ENCODE data around the gene PRKN.

Gene PRKN

DNA sequence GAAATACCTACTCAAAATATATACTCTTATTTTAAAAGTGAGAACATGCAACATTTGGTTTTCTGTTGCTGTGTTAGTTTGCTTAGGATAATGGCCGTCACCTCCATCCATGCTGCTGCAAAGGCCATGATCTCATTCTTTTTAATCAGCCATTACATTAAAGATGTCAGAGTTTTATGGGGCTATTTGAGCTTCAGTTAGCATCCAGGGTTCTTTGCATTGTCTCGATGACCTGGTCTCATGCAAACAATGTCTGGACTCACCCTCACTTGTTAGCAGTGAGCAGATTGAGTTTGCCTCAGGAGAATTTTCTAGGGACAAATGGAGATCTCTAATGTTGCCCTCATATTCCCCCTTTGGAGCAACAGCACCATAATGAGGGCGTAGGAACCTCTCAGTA lies 995.0 kb downstream of the PRKN start:
- Histone ChIP-seq H3K4me2 (ENCODE audit: insufficient read depth, low read length) (no peak overlapping the region), H3K27ac (ENCODE audit: low read length) (no peak overlapping the region), H3K4me3 (ENCODE audit: low read depth in 1 of 2, low read length in 2 of 2) (no peak overlapping the region), H2AFZ (ENCODE audit: low read depth, low read length) (no peak overlapping the region), H4K20me1 (ENCODE audit: insufficient read depth, low read length) (no peaks in the 10 kb centered on the region), H3K79me2 (ENCODE audit: insufficient read depth, low read length) (no peaks in the 10 kb centered on the region), H3K27me3 (ENCODE audit: insufficient read depth, low read length, poor library complexity) (no peaks in the 10 kb centered on the region), H3K36me3 (ENCODE audit: insufficient read depth, low read length) (no peaks in the 10 kb centered on the region), H3K4me1 (ENCODE audit: insufficient read depth, low read length) (no peaks in the 10 kb centered on the region), H3K9me3 (ENCODE audit: insufficient read depth, low read length, severe bottlenecking) (no peaks in the 10 kb centered on the region), H3K9ac (ENCODE audit: low read depth, low read length) (no peak overlapping the region)
- ATAC-seq (ENCODE audit: insufficient read depth, low read depth) (no peak), DNase-seq (no peak)
- no peak for TF ChIP-seq EZH2 (IDR thresholded peaks at IDR 0.05; ENCODE audit: borderline replicate concordance, low read depth, low read length, severe bottlenecking)
- TF ChIP-seq, protein P1, sequence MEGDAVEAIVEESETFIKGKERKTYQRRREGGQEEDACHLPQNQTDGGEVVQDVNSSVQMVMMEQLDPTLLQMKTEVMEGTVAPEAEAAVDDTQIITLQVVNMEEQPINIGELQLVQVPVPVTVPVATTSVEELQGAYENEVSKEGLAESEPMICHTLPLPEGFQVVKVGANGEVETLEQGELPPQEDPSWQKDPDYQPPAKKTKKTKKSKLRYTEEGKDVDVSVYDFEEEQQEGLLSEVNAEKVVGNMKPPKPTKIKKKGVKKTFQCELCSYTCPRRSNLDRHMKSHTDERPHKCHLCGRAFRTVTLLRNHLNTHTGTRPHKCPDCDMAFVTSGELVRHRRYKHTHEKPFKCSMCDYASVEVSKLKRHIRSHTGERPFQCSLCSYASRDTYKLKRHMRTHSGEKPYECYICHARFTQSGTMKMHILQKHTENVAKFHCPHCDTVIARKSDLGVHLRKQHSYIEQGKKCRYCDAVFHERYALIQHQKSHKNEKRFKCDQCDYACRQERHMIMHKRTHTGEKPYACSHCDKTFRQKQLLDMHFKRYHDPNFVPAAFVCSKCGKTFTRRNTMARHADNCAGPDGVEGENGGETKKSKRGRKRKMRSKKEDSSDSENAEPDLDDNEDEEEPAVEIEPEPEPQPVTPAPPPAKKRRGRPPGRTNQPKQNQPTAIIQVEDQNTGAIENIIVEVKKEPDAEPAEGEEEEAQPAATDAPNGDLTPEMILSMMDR (IDR thresholded peaks at IDR 0.05; ENCODE audit: borderline replicate concordance, extremely low read depth, low read length, poor library complexity, severe bottlenecking) = no peak

DNA sequence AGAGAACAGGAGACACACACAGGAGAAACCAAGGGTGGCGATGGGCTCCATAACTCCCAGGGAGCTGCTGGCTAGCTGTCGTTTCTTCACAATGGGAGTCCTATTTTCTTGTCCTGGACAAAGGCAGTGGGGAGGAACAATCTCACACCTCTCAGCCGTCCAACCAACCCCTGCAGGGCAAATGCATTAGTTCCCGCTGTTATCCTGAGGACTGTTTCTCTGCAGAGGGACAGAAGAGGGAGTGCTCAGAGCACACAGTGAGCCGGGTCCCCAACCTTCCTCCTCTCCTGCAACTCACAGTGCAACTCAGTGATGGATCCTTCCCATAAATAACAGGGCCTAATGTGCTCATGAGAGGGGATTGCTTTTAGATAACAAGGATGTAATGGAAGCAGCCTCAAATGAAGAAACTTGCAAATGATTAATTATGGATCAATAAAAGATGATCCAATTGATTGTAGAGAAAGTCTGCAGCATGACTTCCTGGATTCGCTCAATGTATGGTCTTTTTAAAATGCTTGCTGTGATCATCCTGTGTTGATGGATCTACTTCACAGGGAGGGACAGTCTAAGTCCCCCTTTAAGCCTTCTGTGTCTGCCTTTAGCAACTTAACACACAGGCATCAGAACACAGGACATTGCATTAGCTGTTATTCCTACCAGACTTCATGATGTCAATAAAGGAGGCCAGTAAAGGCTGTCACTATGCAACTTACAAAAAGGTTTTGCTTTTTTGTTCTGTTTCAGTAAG lies 1000.3 kb downstream of the PRKN start:
- H2AFZ ChIP-seq (ENCODE audit: low read depth, low read length) = no peak overlapping the region
- H3K4me2 ChIP-seq (ENCODE audit: insufficient read depth, low read length) = no peak overlapping the region
- no peaks in the 10 kb centered on the region for H3K27me3 ChIP-seq (ENCODE audit: insufficient read depth, low read length, poor library complexity)
- DNase-seq = no peak
- H3K4me3 ChIP-seq (ENCODE audit: low read depth in 1 of 2, low read length in 2 of 2) = no peak overlapping the region
- H3K4me1 ChIP-seq (ENCODE audit: insufficient read depth, low read length) = no peaks in the 10 kb centered on the region
- no peaks in the 10 kb centered on the region for H3K79me2 ChIP-seq (ENCODE audit: insufficient read depth, low read length)
- no peak overlapping the region for H3K9ac ChIP-seq (ENCODE audit: low read depth, low read length)
- no peaks in the 10 kb centered on the region for H3K36me3 ChIP-seq (ENCODE audit: insufficient read depth, low read length)
- TF ChIP-seq, protein P1 (IDR thresholded peaks at IDR 0.05; ENCODE audit: borderline replicate concordance, extremely low read depth, low read length, poor library complexity, severe bottlenecking) = no peak
- TF ChIP-seq EZH2 (IDR thresholded peaks at IDR 0.05; ENCODE audit: borderline replicate concordance, low read depth, low read length, severe bottlenecking) = no peak
- ATAC-seq (ENCODE audit: insufficient read depth, low read depth) = no peak
- H4K20me1 ChIP-seq (ENCODE audit: insufficient read depth, low read length) = no peaks in the 10 kb centered on the region
- H3K9me3 ChIP-seq (ENCODE audit: insufficient read depth, low read length, severe bottlenecking) = no peaks in the 10 kb centered on the region
- no peak overlapping the region for H3K27ac ChIP-seq (ENCODE audit: low read length)

DNA sequence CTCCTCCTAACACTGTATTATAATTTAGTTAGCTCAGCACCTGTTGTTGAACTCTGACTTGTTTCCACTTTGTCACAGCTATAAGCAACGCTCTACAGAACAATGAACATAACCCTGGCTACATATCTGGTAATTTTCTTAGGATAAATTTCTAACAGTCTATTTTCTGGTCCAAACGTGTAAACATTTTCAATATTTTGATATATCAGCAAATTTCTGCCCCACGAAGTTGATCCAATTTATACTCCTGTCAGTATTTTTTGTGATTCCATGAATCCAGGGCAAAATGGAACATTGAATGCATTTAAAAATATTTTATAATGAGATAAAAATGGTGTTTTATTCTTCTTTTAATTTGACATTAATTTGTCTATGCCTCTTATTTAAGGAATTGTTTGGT lies 1005.2 kb downstream of the PRKN start:
- ATAC-seq (ENCODE audit: insufficient read depth, low read depth) (no peak), DNase-seq (no peak)
- no peak overlapping the region for H3K4me2 ChIP-seq (ENCODE audit: insufficient read depth, low read length)
- H3K79me2 ChIP-seq (ENCODE audit: insufficient read depth, low read length) = no peaks in the 10 kb centered on the region
- no peaks in the 10 kb centered on the region for H4K20me1 ChIP-seq (ENCODE audit: insufficient read depth, low read length)
- no peak overlapping the region for H3K27ac ChIP-seq (ENCODE audit: low read length)
- TF ChIP-seq EZH2 (IDR thresholded peaks at IDR 0.05; ENCODE audit: borderline replicate concordance, low read depth, low read length, severe bottlenecking) = no peak
- TF ChIP-seq, protein P1 (IDR thresholded peaks at IDR 0.05; ENCODE audit: borderline replicate concordance, extremely low read depth, low read length, poor library complexity, severe bottlenecking) = no peak
- H3K27me3 ChIP-seq (ENCODE audit: insufficient read depth, low read length, poor library complexity) = no peaks in the 10 kb centered on the region
- no peaks in the 10 kb centered on the region for H3K4me1 ChIP-seq (ENCODE audit: insufficient read depth, low read length)
- H3K36me3 ChIP-seq (ENCODE audit: insufficient read depth, low read length) = no peaks in the 10 kb centered on the region
- no peak overlapping the region for H2AFZ ChIP-seq (ENCODE audit: low read depth, low read length)
- H3K4me3 ChIP-seq (ENCODE audit: low read depth in 1 of 2, low read length in 2 of 2) = no peak overlapping the region
- no peak overlapping the region for H3K9ac ChIP-seq (ENCODE audit: low read depth, low read length)
- no peaks in the 10 kb centered on the region for H3K9me3 ChIP-seq (ENCODE audit: insufficient read depth, low read length, severe bottlenecking)

All from DND-41 (cell line).